ENCODE results near the gene PLXDC2.

- TF ChIP-seq, protein P1, sequence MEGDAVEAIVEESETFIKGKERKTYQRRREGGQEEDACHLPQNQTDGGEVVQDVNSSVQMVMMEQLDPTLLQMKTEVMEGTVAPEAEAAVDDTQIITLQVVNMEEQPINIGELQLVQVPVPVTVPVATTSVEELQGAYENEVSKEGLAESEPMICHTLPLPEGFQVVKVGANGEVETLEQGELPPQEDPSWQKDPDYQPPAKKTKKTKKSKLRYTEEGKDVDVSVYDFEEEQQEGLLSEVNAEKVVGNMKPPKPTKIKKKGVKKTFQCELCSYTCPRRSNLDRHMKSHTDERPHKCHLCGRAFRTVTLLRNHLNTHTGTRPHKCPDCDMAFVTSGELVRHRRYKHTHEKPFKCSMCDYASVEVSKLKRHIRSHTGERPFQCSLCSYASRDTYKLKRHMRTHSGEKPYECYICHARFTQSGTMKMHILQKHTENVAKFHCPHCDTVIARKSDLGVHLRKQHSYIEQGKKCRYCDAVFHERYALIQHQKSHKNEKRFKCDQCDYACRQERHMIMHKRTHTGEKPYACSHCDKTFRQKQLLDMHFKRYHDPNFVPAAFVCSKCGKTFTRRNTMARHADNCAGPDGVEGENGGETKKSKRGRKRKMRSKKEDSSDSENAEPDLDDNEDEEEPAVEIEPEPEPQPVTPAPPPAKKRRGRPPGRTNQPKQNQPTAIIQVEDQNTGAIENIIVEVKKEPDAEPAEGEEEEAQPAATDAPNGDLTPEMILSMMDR (IDR thresholded peaks at IDR 0.05; ENCODE audit: low read length) = no peak
- TF ChIP-seq EZH2 (IDR thresholded peaks at IDR 0.05; ENCODE audit: borderline replicate concordance, low read length) = no peak
These were observed 101.7 kb downstream of the PLXDC2 start for GRCh38 chr10:19917751-19918478.
